Activated CD8-positive, alpha-beta T cell treated with anti-CD3 and anti-CD28 coated beads, Interleukin-2, amount 10 ng/mL, durations not matched to agents 7 days and 5 days (primary cell): Measurements from ENCODE around the gene ZNF146. TPM values are rescaled to one million over a fixed set of nuclear protein-coding genes. Genes with fewer than 3 reads are reported as not detected.
"Not testable (repeated sequence)": the region's sequence is repeated elsewhere in the genome, so short reads cannot be mapped to it uniquely, and the experiment has no call there.

Experiments used
- ATAC-seq: fragments of 150-1000 bp; cut with Tn5 transposase; one replicate; pipeline ENCODE4 v1.10.0; 2021; ENCODE audit warnings: moderate library complexity
- CTCF ChIA-PET: fragments of 350-600 bp; sonication (Branson Sonifier 250); formaldehyde crosslinking; loops from one replicate; lab custom pipeline; 2021; ENCODE audit warnings: antibody characterized with exemption; lab: Charles Lee
- POLR2A ChIA-PET: fragments of 350-600 bp; sonication (Branson Sonifier 250); formaldehyde crosslinking; loops from one replicate; lab custom pipeline; 2021; ENCODE audit warnings: antibody characterized with exemption; lab: Charles Lee
- DNase-seq: peaks from one replicate; pipeline ENCODE4 v3.0.0-alpha.2; 2020
- H3K27ac Mint-ChIP-seq: one replicate; pipeline ENCODE4 v1.8.0; 2021; ENCODE audit warnings: mild to moderate bottlenecking, mixed read lengths
- H3K27me3 Mint-ChIP-seq: one replicate; pipeline ENCODE4 v1.8.0; 2021; ENCODE audit warnings: low read depth, mixed read lengths
- H3K36me3 Mint-ChIP-seq: one replicate; pipeline ENCODE4 v1.8.0; 2021; ENCODE audit warnings: low read depth, mixed read lengths
- H3K4me1 Mint-ChIP-seq: one replicate; pipeline ENCODE4 v1.8.0; 2021; ENCODE audit warnings: low read depth, mixed read lengths
- H3K4me3 Mint-ChIP-seq: one replicate; pipeline ENCODE4 v1.8.0; 2021; ENCODE audit warnings: mild to moderate bottlenecking, mixed read lengths
- H3K9me3 Mint-ChIP-seq: one replicate; pipeline ENCODE4 v1.8.0; 2022; ENCODE audit warnings: mixed read lengths; ENCODE audit not compliant: insufficient read depth
- total RNA-seq, 2 experiments: library from RNA; stranded (reverse); gene quantifications; one replicate each; pipeline ENCODE4 v1.2.3, GENCODE V29; 2021

Gene ZNF146
- 10 to 100 TPM; 61.7 to 63.8 TPM for total RNA-seq

- Mint-ChIP-seq H3K9me3 (peaks cover 6% of the 10 kb centered on the region), H3K36me3 (peaks cover 18% of the 10 kb centered on the region), H3K4me3 (no peak within 1 kb of the TSS), H3K4me1 (peaks cover 19% of the 10 kb centered on the region), H3K27me3 (no peaks in the 10 kb centered on the region), H3K27ac (no peak within 1 kb of the TSS)
- ATAC-seq (peak; percentile 94), DNase-seq (peak; percentile 99)
- CTCF ChIA-PET: interaction anchor here (0.9 to 1.9 kb wide), 2 partner anchors 10 to 87 kb away, joined by 5 to 13 read pairs; no protein-coding TSS in a partner anchor
- POLR2A ChIA-PET: interaction anchor here (0.6 to 2.2 kb wide), 16 partner anchors 9 to 1565 kb away, joined by 3 to 10 read pairs (median 4); partner anchors contain the start of genes POLR2I, TBCB, ZNF345 and ZNF382
Measured at GRCh38 chr19:36214386-36215275, at the start of gene ZNF146, which contains the start of gene ZNF565. TSS of gene ZNF146 (plus strand) at chr19:36215106. CDS start at chr19:36236441, 21,335 bp downstream. TSS of gene ZNF565 (minus strand) at chr19:36214665. CDS start at chr19:36201985, 12,680 bp downstream.

DNA sequence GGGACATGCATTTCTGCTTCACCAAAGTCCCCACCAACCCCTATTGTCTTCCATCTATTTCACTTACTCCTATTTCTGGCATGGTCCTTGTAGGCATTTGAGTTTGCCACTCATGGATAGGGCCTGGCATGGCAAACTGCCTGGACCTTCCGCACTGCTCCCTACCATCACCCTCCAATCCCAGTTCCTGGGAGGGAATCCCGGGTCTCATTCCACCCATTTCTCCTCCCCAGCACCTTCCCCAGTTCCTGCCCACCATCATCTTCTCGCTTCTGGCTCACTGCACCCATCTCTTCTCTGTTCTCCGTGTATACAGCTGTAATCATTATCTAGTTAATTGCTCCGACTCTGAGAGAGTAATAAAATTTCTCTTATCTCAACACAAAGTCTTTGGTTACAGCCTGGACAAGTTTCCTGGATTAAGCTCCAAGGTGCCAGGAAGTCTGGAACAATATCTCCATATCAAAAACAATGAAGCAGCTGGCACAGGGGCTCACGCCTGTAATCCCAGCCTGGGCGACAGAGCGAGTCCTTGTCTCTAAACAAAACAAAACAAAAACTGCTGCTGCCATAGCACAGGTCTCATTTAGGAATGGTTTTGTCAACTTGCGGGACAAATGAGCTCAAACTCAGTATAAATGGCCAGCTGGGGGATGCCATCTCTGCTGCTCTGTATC, 45.7 kb upstream of the ZNF146 start:
- POLR2A ChIA-PET: interaction anchor here (1.0 kb wide), 2 partner anchors 41 to 46 kb away, joined by 3 to 4 read pairs; partner anchors contain the start of genes ZNF146 and ZNF565

GRCh38 chr19:36172852-36173251, 42.1 kb upstream of the ZNF146 start:
- no peaks in the 10 kb centered on the region for H3K36me3 Mint-ChIP-seq
- CTCF ChIA-PET: interaction anchor here (3.9 kb wide), 1 partner anchor 45 kb away, joined by 31 read pairs; no protein-coding TSS in a partner anchor

More for the DNA sequence above, 45.7 kb upstream of the ZNF146 start:
- Mint-ChIP-seq H3K4me3 (no peak overlapping the region), H3K27me3 (no peaks in the 10 kb centered on the region), H3K4me1 (peaks cover 6% of the 10 kb centered on the region), H3K9me3 (no peaks in the 10 kb centered on the region), H3K36me3 (no peaks in the 10 kb centered on the region), H3K27ac (no peak overlapping the region)
- ATAC-seq: no peak
- CTCF ChIA-PET: interaction anchor here (1.0 to 3.4 kb wide), 6 partner anchors 10 to 116 kb away, joined by 4 to 77 read pairs (median 4); partner anchors contain the start of gene THAP8
- no peak for DNase-seq

GRCh38 chr19:36173846-36174245, 41.1 kb upstream of the ZNF146 start:
- POLR2A ChIA-PET: interaction anchor here (0.6 kb wide), 1 partner anchor 903 kb away, joined by 3 read pairs; no protein-coding TSS in a partner anchor
- H3K27ac Mint-ChIP-seq, H3K27me3 Mint-ChIP-seq, ATAC-seq, H3K4me3 Mint-ChIP-seq, H3K9me3 Mint-ChIP-seq, H3K36me3 Mint-ChIP-seq, H3K4me1 Mint-ChIP-seq, DNase-seq: not testable (repeated sequence)
- CTCF ChIA-PET: interaction anchor here (1.0 to 3.9 kb wide), 2 partner anchors 46 to 59 kb away, joined by 3 to 31 read pairs; partner anchors contain the start of gene TBCB

More at GRCh38 chr19:36172852-36173251, 42.1 kb upstream of the ZNF146 start:
- ATAC-seq (no peak), DNase-seq (no peak)
- Mint-ChIP-seq H3K27me3 (no peaks in the 10 kb centered on the region), H3K9me3 (no peaks in the 10 kb centered on the region), H3K4me1 (peaks cover 6% of the 10 kb centered on the region), H3K27ac (no peak overlapping the region), H3K4me3 (no peak overlapping the region)
- POLR2A ChIA-PET: no interaction called here

GRCh38 chr19:36179077-36179476, 35.8 kb upstream of the ZNF146 start:
- H3K27ac Mint-ChIP-seq, H3K9me3 Mint-ChIP-seq, H3K4me3 Mint-ChIP-seq, DNase-seq, POLR2A ChIA-PET, H3K36me3 Mint-ChIP-seq, H3K27me3 Mint-ChIP-seq, ATAC-seq, H3K4me1 Mint-ChIP-seq: not testable (repeated sequence)
- CTCF ChIA-PET: interaction anchor here (0.9 to 1.9 kb wide), 3 partner anchors 9 to 51 kb away, joined by 3 to 8 read pairs (median 3); no protein-coding TSS in a partner anchor

GRCh38 chr19:36182612-36183244, 32.2 kb upstream of the ZNF146 start:
- ChIA-PET CTCF (interaction anchor here (1.7 kb wide), 1 partner anchor 55 kb away, joined by 4 read pairs; no protein-coding TSS in a partner anchor), POLR2A (no interaction called here)
- Mint-ChIP-seq H3K4me1 (no peaks in the 10 kb centered on the region), H3K36me3 (peaks cover 2% of the 10 kb centered on the region), H3K27me3 (no peaks in the 10 kb centered on the region), H3K27ac (no peak overlapping the region), H3K9me3 (no peaks in the 10 kb centered on the region), H3K4me3 (no peak overlapping the region)
- ATAC-seq: no peak
- DNase-seq: no peak

DNA sequence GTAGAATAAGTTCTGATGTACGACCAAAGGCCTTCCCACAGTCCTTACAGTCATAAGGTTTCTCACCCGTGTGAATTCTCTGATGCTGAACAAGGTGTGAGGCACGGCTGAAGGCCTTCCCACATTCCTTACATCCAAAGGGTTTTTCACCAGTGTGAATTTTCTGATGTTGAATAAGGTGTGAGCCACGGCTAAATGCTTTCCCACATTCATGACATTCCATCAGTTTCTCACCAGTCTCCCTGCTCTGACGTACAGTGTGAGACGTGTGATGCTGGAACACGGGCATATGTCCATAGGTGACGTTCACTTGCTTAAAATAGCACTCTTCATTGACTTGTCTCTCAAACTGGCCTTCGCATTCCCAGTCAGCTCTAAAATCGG, 31.7 kb upstream of the ZNF146 start:
- Mint-ChIP-seq H3K4me1 (no peaks in the 10 kb centered on the region), H3K27ac (no peak overlapping the region), H3K4me3 (no peak overlapping the region), H3K27me3 (no peaks in the 10 kb centered on the region), H3K9me3 (no peaks in the 10 kb centered on the region), H3K36me3 (peaks cover 2% of the 10 kb centered on the region)
- ATAC-seq: no peak
- CTCF ChIA-PET: interaction anchor here (1.7 kb wide), 1 partner anchor 55 kb away, joined by 4 read pairs; no protein-coding TSS in a partner anchor
- POLR2A ChIA-PET: no interaction called here
- DNase-seq: no peak

- DNase-seq, H3K36me3 Mint-ChIP-seq, CTCF ChIA-PET, H3K4me1 Mint-ChIP-seq, H3K27ac Mint-ChIP-seq, H3K9me3 Mint-ChIP-seq, H3K27me3 Mint-ChIP-seq, H3K4me3 Mint-ChIP-seq, ATAC-seq, POLR2A ChIA-PET: not testable (repeated sequence)
Measured at GRCh38 chr19:36186722-36187121, 28.2 kb upstream of the ZNF146 start.

DNA sequence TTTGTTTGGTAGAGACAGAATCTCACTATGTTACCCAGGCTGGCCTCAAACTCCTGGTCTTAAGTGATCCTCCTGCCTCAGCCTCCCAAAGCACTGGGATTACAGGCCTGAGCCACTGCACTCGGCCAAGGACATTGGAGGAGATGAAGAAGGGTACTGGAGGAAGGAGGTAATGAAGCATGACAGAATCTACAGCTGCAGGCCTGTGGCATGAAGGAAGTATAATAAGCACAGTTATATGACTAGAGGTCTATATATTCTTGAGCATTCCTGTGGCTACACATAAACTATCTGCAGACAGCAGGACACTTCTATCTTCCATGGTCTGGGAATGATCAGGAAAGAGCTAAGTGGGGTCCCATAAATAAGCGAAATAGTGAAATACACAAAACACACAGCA, 18.7 kb upstream of the ZNF146 start:
- ChIA-PET CTCF (no interaction called here), POLR2A (interaction anchor here (1.3 kb wide), 1 partner anchor 18 kb away, joined by 4 read pairs; the partner anchor contains the start of genes ZNF146 and ZNF565)
- Mint-ChIP-seq H3K27me3 (no peaks in the 10 kb centered on the region), H3K27ac (no peak overlapping the region), H3K4me1 (no peaks in the 10 kb centered on the region), H3K36me3 (no peaks in the 10 kb centered on the region), H3K4me3 (no peak overlapping the region), H3K9me3 (no peaks in the 10 kb centered on the region)
- ATAC-seq (no peak), DNase-seq (no peak)

DNA sequence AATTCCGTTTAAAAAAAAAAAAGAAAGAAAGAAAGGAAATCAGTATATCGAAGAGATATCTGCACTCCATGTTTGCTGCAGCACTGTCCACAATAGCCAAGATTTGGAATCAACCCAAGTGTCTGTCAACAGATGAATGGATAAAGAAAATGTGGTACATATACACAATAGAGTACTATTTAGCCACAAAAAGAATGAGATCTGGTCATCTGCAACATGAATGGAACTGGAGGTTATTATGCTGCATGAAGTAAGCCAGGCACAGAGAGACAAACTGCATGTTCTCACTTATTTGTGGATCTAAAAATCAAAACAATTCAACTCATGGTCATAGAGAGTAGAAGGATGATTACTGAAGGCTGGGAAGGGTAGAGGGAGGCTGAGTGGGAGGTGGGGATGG, 16.8 kb upstream of the ZNF146 start:
- DNase-seq: no peak
- no peak overlapping the region for H3K27ac Mint-ChIP-seq
- H3K4me1 Mint-ChIP-seq: no peaks in the 10 kb centered on the region
- H3K9me3 Mint-ChIP-seq: no peaks in the 10 kb centered on the region
- no peak for ATAC-seq
- CTCF ChIA-PET: no interaction called here
- H3K4me3 Mint-ChIP-seq: no peak overlapping the region
- H3K36me3 Mint-ChIP-seq: no peaks in the 10 kb centered on the region
- POLR2A ChIA-PET: no interaction called here
- H3K27me3 Mint-ChIP-seq: no peaks in the 10 kb centered on the region

DNA sequence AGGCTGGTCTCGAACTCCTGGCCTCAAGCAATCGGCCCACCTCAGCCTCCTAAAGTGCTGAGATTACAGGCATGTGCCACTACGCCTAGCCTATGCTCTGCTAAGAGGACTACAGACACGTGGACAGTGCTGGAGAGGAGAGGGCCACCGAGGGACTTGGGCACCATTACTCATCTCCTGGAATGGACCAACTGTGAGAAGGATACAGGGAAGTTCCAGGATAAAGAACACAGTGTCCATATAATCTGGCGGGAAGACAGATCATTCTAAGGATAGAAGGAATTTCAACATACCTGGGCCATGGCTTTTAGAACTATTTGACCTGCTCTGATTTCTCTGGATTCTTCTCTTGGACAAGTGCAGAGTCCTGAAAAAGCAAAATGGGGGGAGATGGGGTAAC, 13.2 kb upstream of the ZNF146 start:
- CTCF ChIA-PET: no interaction called here
- ATAC-seq: no peak
- Mint-ChIP-seq H3K4me1 (no peaks in the 10 kb centered on the region), H3K27me3 (no peaks in the 10 kb centered on the region), H3K4me3 (no peak overlapping the region), H3K27ac (no peak overlapping the region), H3K36me3 (no peaks in the 10 kb centered on the region), H3K9me3 (no peaks in the 10 kb centered on the region)
- DNase-seq: no peak
- POLR2A ChIA-PET: no interaction called here
